Stomach (tissue), 9 donors: Measurements from ENCODE around the gene RXYLT1. TPM values are rescaled to one million over a fixed set of nuclear protein-coding genes. Genes with fewer than 3 reads are reported as not detected.

Experiments
- DNase-seq, 2 donors: peaks; one replicate each; pipeline versions ENCODE4 v3.0.0 to v3.0.0-alpha.2; 2013 to 2019
- H3K27ac ChIP-seq, 5 donors: fragments of 200-600 bp in 4 of 5; sonication (generic) in 4 of 5; one replicate each; pipeline ENCODE4 v1.5.1; 2013 to 2019; ENCODE audit warnings: mild to moderate bottlenecking in 1 of 5, moderate library complexity in 1 of 5
- H3K27me3 ChIP-seq, 3 donors: fragments of 200-600 bp; sonication (generic); one replicate each; pipeline ENCODE4 v1.5.1; 2017 to 2019; ENCODE audit warnings: mixed run types in 1 of 3
- H3K36me3 ChIP-seq, 4 donors: fragments of 200-600 bp; sonication (generic); 1 replicate in 3 of 4; 2 replicates in 1 of 4; pipeline ENCODE4 v1.5.1; 2016 to 2019
- H3K4me1 ChIP-seq, 4 donors: fragments of 200-600 bp; sonication (generic); one replicate each; pipeline ENCODE4 v1.5.1; 2016 to 2019
- H3K4me3 ChIP-seq, 4 donors: fragments of 200-600 bp; sonication (generic) in 3 of 4; one replicate each; pipeline ENCODE4 v1.5.1; 2016 to 2019; ENCODE audit warnings: mild to moderate bottlenecking in 1 of 4
- H3K9me3 ChIP-seq, 4 donors: fragments of 200-600 bp; sonication (generic); one replicate each; pipeline ENCODE4 v1.5.1; 2016 to 2019
- EP300 ChIP-seq: sonication (generic); formaldehyde crosslinking; IDR thresholded peaks from one replicate; pipeline ENCODE4 v1.6.1; 2017; ENCODE audit warnings: antibody characterized with exemption
- POLR2A ChIP-seq, 4 donors: fragments of 450-650 bp; IDR thresholded peaks; one replicate each; pipeline ENCODE4 v1.6.1; 2016; ENCODE audit warnings: antibody characterized with exemption in 4 of 4, control low read depth in 2 of 4, mild to moderate bottlenecking in 1 of 4, moderate library complexity in 1 of 4
- POLR2AphosphoS5 ChIP-seq, 3 donors: sonication (generic); formaldehyde crosslinking; IDR thresholded peaks; one replicate each; pipeline ENCODE4 v1.6.1; 2016; ENCODE audit warnings: antibody characterized with exemption in 3 of 3
- WGBS, 5 donors: extraction: QIAGEN DNeasy Blood & Tissue Kit in 3 of 5; methylation state at CpG; one replicate each; pipeline versions ENCODE4 v1.1.5 to v1.1.7; 2013 to 2018; 5-methylcytosine and 5-hydroxymethylcytosine counted together
- intact Hi-C: fragments of 100-400 bp; cut with DNase I; formaldehyde crosslinking; loops from one replicate; pipeline ENCODE4 v1.15.1; 2023; ENCODE audit warnings: low total_unique reads
- polyA plus RNA-seq, 3 donors: library from polyadenylated mRNA; stranded (reverse); fragments of 200-250 nt; gene quantifications; one replicate each; pipeline ENCODE4 v1.2.3, GENCODE V29; 2013
- total RNA-seq, 5 donors: library from RNA; depleted of rRNA; stranded (reverse); fragments of >200 nt; gene quantifications; one replicate each; pipeline versions ENCODE4 v1.1.0 to v1.2.3, GENCODE V29; 2014 to 2016
- TF ChIP-seq, protein P1 (sequence below), 7 experiments: fragments of 450-650 bp in 4 of 7; fragments of 200-600 bp in 3 of 7; sonication (generic) in 3 of 7; IDR thresholded peaks; one replicate each; pipeline ENCODE4 v1.5.1; 2016 to 2019; ENCODE audit warnings: antibody characterized with exemption in 7 of 7, control low read depth in 2 of 7, mild to moderate bottlenecking in 1 of 7
- donor health status: healthy with polysubstance abuse.
- donor health status: Bipolar disorder and iron deficiency.
- donor health status: healthy.

RXYLT1 gene
- total and polyA plus RNA-seq, 8 donors: 4.5 to 33.0 (median 11.2) TPM

DNA sequence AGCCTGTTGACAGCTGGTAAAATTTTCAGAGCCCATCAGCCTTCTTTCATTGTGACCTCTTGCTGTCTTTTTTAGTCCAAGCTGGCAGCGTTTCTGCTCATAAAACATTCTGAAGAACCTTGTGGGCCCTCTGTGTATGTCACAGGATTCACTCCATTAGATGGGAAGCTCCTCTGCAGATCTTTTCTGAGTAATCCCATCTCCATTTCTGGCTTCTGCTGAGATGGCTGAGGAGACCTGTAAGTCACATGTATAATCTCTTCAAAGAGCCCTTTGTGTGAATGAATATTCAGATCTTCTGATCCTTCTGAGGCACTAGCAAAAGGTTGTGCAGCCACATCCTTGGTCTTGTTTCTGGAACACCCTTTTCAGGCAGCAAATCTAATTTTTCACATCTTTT, 2.8 kb downstream of the RXYLT1 start:
- TF ChIP-seq EP300: no peak
- no peak for TF ChIP-seq POLR2A (IDR thresholded peaks at IDR 0.05)
- TF ChIP-seq, protein P1, sequence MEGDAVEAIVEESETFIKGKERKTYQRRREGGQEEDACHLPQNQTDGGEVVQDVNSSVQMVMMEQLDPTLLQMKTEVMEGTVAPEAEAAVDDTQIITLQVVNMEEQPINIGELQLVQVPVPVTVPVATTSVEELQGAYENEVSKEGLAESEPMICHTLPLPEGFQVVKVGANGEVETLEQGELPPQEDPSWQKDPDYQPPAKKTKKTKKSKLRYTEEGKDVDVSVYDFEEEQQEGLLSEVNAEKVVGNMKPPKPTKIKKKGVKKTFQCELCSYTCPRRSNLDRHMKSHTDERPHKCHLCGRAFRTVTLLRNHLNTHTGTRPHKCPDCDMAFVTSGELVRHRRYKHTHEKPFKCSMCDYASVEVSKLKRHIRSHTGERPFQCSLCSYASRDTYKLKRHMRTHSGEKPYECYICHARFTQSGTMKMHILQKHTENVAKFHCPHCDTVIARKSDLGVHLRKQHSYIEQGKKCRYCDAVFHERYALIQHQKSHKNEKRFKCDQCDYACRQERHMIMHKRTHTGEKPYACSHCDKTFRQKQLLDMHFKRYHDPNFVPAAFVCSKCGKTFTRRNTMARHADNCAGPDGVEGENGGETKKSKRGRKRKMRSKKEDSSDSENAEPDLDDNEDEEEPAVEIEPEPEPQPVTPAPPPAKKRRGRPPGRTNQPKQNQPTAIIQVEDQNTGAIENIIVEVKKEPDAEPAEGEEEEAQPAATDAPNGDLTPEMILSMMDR (IDR thresholded peaks at IDR 0.05): no peak
- TF ChIP-seq POLR2AphosphoS5 (IDR thresholded peaks at IDR 0.05): no peak
- H3K9me3 ChIP-seq: no peaks in the 10 kb centered on the region
- H3K27me3 ChIP-seq: no peaks in the 10 kb centered on the region
- H3K4me3 ChIP-seq: no peak overlapping the region
- WGBS, 5 donors: 93 to 100% (median 96%) methylated on average over 1 of the region's 1 CpG
- no peak for DNase-seq
- H3K27ac ChIP-seq: no peak overlapping the region
- H3K36me3 ChIP-seq: peaks cover 0 to 46% (median 40%) of the 10 kb centered on the region in 4 donors
- peaks cover 0 to 17% (median 8%) of the 10 kb centered on the region in 4 donors for H3K4me1 ChIP-seq
- intact Hi-C loops: no loop called here

DNA sequence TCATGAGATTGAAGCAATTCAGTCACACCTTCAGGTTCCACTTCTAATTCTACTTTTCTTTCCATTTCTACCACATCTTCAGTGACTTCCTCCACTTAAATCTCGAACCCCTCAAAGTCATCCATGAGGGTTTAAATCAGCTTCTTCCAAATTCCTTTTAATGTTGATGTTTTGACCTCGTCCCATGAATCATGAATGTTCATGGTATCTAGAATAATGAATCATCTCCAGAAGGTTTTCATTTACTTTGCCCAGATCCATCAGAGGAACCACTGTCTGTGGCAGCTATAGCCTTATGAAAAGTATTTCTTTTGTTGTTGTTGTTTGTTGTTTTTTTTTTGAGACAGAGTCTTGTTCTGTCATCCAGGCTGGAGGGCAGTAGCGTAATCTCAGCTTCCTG, 7.6 kb downstream of the RXYLT1 start:
- H3K27me3 ChIP-seq: no peaks in the 10 kb centered on the region
- peaks cover 0 to 79% (median 77%) of the 10 kb centered on the region in 4 donors for H3K36me3 ChIP-seq
- H3K9me3 ChIP-seq: no peaks in the 10 kb centered on the region
- no peaks in the 10 kb centered on the region for H3K4me1 ChIP-seq
- WGBS, 5 donors: 96 to 99% (median 97%) methylated on average over 3 of the region's 3 CpGs
- intact Hi-C loops: no loop called here
- TF ChIP-seq POLR2A (IDR thresholded peaks at IDR 0.05): no peak
- no peak overlapping the region for H3K4me3 ChIP-seq
- no peak for DNase-seq
- no peak overlapping the region for H3K27ac ChIP-seq

DNA sequence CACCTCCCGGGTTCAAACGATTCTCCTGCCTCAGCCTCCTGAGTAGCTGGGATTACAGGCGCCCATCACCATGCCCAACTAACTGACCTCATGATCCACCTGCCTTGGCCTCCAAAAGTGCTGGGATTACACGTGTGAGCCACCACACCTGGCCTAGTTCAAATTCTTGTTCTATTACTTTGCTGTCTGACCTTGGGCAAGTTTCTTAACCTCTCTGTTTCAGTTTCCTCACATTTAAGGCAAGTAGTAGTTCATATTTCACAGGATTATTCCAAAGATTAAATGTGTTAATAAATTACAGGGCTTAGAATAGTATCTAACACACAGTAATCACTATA, 10.9 kb downstream of the RXYLT1 start:
- no peak for DNase-seq
- Histone ChIP-seq H3K4me1 (no peaks in the 10 kb centered on the region), H3K9me3 (no peaks in the 10 kb centered on the region), H3K27me3 (no peaks in the 10 kb centered on the region), H3K4me3 (no peak overlapping the region), H3K27ac (no peak overlapping the region), H3K36me3 (peaks cover 0 to 56% (median 54%) of the 10 kb centered on the region in 4 donors)
- intact Hi-C loops: no loop called here
- TF ChIP-seq POLR2A (IDR thresholded peaks at IDR 0.05) (no peak), EP300 (no peak), POLR2AphosphoS5 (IDR thresholded peaks at IDR 0.05) (no peak)
- TF ChIP-seq, protein P1 (IDR thresholded peaks at IDR 0.05): no peak
- 86 to 96% (median 93%) methylated on average over 4 of the region's 4 CpGs for WGBS, 5 donors

DNA sequence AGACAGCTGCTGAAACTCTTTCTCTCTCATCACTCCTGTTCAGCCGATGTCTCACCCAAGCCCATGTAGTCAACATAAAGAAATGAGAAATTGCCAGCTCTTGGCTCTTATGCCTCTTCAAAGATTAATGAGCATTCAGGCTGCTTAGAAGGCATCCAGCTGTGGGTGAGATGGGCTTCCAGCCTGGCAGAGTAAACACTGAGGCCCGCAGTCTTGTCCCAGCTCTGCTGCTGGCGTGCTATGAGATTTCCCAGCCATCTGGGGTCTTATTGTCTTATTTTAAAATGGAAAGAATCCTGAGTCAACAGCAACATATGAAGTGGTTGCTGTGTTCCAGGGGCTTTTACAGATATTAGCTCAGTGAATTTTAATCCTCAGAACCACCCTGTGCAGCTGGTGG, 12.6 kb downstream of the RXYLT1 start:
- intact Hi-C loops: no loop called here
- TF ChIP-seq POLR2AphosphoS5 (IDR thresholded peaks at IDR 0.05) (no peak), EP300 (no peak), POLR2A (IDR thresholded peaks at IDR 0.05) (no peak)
- TF ChIP-seq, protein P1 (IDR thresholded peaks at IDR 0.05): no peak
- peak in 1 of 2 donors; percentile 35 for DNase-seq
- Histone ChIP-seq H3K4me3 (no peak overlapping the region), H3K27ac (no peak overlapping the region), H3K36me3 (peaks cover 0 to 44% (median 43%) of the 10 kb centered on the region in 4 donors), H3K27me3 (no peaks in the 10 kb centered on the region), H3K9me3 (no peaks in the 10 kb centered on the region), H3K4me1 (no peaks in the 10 kb centered on the region)
- WGBS, 5 donors: 68 to 94% (median 84%) methylated on average over 3 of the region's 3 CpGs

DNA sequence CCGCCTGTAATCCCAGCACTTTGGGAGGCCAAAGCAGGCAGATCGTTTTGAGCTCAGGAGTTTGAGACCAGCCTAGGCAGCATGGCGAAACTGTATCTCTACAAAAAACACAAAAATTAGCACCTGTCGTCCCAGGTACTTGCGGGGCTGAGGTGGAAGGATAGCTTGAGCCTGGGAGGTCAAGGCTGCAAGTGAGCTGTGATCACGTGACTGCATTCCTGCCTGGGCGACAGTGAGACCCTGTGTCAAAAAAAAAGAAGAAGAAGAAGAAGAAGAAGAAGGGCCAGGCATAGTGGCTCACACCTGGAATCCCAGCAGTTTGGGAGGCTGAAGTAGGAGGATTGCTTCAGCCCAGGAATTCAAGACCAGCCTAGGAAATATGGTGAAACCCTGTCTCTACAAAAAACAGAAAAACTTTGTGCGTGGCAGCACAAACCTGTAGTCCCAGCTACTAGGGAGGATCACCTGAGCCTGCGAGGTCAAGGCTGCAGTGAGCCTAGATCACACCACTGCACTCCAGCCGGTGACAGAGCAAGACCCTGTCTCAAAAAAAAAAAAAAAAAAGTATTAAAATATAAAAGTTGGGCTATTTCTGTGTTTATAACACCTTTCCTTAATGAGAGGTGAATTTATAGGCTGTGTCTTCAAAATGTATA, 15.5 kb downstream of the RXYLT1 start:
- intact Hi-C loops: no loop called here
- H3K36me3 ChIP-seq: peaks cover 0 to 19% (median 17%) of the 10 kb centered on the region in 4 donors
- H3K27me3 ChIP-seq: no peaks in the 10 kb centered on the region
- WGBS, 5 donors: 89 to 92% (median 90%) methylated on average over 10 of the region's 10 CpGs
- H3K4me3 ChIP-seq: no peak overlapping the region
- H3K9me3 ChIP-seq: no peaks in the 10 kb centered on the region
- TF ChIP-seq POLR2AphosphoS5 (IDR thresholded peaks at IDR 0.05): no peak
- TF ChIP-seq POLR2A (IDR thresholded peaks at IDR 0.05): no peak
- TF ChIP-seq, protein P1 (IDR thresholded peaks at IDR 0.05): no peak
- TF ChIP-seq EP300: no peak
- no peak for DNase-seq
- H3K4me1 ChIP-seq: no peaks in the 10 kb centered on the region
- H3K27ac ChIP-seq: no peak overlapping the region
